B cell (primary cell): ENCODE measurements around the gene LDB3.

Experiments
- EZH2 ChIP-seq: IDR thresholded peaks from 2 replicates; pipeline ENCODE4 v1.6.1; 2012; ENCODE audit warnings: borderline replicate concordance, low read depth, mild to moderate bottlenecking, moderate library complexity, low read length; ENCODE audit not compliant: insufficient read depth, poor library complexity, severe bottlenecking
- TF ChIP-seq, protein P1 (sequence below): fragments of 200-600 bp; IDR thresholded peaks from one replicate; pipeline ENCODE4 v1.8.0; 2022; ENCODE audit warnings: antibody characterized with exemption, mild to moderate bottlenecking

DNA sequence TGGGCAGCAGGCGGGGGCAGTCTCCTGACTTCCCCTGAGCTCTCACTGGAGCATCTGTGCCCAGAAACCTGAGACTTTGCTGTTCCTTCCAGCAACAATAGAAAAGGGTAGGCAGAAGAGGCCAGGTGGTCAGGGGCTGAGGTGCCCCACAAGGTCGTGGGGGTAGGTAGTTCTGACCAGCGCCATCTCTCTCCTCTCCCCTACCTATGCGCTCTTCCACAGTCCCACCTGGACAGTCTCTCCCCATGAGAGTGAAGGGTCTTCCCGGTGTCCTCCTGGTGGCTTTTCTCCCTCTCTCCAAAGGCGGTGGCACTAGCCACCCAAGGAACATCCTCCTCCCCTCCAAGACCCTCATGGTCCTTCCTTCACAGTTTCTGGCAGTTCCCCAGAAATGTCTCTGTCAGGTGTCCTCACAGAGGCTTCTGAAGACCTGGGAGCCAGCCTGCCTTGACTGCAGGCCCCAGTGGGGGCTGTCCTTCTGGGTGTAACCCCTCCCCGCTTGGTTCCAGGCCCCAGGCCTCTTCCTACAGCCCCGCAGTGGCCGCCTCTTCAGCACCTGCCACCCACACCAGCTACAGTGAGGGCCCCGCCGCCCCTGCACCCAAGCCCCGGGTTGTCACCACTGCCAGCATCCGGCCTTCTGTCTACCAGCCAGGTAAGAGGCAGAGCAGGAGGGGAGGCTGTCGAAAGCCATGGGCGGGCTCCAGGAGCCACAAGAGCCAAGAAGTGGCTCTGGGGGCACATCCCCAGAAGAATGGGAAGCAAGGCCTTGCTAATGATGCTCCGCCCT is 41.3 kb downstream of the LDB3 start:
- TF ChIP-seq, protein P1, sequence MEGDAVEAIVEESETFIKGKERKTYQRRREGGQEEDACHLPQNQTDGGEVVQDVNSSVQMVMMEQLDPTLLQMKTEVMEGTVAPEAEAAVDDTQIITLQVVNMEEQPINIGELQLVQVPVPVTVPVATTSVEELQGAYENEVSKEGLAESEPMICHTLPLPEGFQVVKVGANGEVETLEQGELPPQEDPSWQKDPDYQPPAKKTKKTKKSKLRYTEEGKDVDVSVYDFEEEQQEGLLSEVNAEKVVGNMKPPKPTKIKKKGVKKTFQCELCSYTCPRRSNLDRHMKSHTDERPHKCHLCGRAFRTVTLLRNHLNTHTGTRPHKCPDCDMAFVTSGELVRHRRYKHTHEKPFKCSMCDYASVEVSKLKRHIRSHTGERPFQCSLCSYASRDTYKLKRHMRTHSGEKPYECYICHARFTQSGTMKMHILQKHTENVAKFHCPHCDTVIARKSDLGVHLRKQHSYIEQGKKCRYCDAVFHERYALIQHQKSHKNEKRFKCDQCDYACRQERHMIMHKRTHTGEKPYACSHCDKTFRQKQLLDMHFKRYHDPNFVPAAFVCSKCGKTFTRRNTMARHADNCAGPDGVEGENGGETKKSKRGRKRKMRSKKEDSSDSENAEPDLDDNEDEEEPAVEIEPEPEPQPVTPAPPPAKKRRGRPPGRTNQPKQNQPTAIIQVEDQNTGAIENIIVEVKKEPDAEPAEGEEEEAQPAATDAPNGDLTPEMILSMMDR = no peak
- TF ChIP-seq EZH2 = no peak
